ENCODE measurements around the gene NKAIN2. TPM values are rescaled to one million over a fixed set of nuclear protein-coding genes. Genes with fewer than 3 reads are reported as not detected.

The NKAIN2 gene
- polyA plus RNA-seq, 1 of the 3 experiments (the other 2 are of a cell fraction) = not detected

DNA sequence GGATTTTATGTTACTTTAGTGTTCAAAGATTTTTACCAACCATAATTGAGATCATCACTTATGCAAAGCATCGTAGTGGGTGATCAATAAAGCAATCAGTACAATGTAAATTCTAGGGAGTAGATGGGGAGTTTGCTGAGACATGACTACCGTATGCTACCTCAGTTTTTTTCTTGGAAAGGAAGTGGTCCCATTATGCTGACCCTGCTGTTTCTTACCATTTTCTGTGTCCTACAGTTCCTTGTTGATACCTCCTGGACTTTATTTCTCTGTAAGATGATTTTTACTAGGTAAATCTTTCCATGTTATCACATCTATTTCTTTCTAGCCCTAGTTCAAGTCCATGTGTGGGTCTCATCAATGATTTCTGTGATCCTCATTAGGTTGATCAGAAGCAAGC is 19.3 kb upstream of the NKAIN2 start:
- Histone ChIP-seq H3K4me1 (ENCODE audit: control insufficient read depth in 1 of 2, insufficient read depth in 2 of 2, low read depth in 1 of 2, low read length in 1 of 2) (no peaks in the 10 kb centered on the region), H3K79me2 (ENCODE audit: insufficient read depth) (no peaks in the 10 kb centered on the region), H2AFZ (ENCODE audit: low read depth) (no peak overlapping the region), H4K20me1 (ENCODE audit: insufficient read depth) (no peaks in the 10 kb centered on the region), H3K36me3 (replicated peaks in 1 of 2; ENCODE audit: control insufficient read depth in 1 of 2, insufficient read depth in 2 of 2, low read length in 1 of 2) (no peaks in the 10 kb centered on the region), H3K27me3 (ENCODE audit: insufficient read depth) (no peaks in the 10 kb centered on the region; the same call in 1 of the 2 replicates), H3K9me3 (no peaks in the 10 kb centered on the region), H3K27ac (ENCODE audit: low read depth in 2 of 2, low read length in 1 of 2) (no peak overlapping the region), H3K4me3 (ENCODE audit: low read depth in 2 of 2, low read length in 1 of 2) (no peak overlapping the region), H3K9me2 (no peaks in the 10 kb centered on the region), H3F3A (replicated peaks; ENCODE audit: insufficient read depth) (no peaks in the 10 kb centered on the region), H3K9ac (no peak overlapping the region), H3K4me2 (no peak overlapping the region)
- WGBS (ENCODE audit: low lambda C conversion rate) = 3% methylated on average over 2 of the region's 2 CpGs
- ChIA-PET POLR2A (no interaction called here), CTCF (interaction anchor here (1.6 kb wide), 1 partner anchor 18 kb away, joined by 6 read pairs; no protein-coding TSS in a partner anchor)
- TF ChIP-seq GABPA (IDR thresholded peaks at IDR 0.05; ENCODE audit: low read depth) = no peak
- DNase-seq = no peak

DNA sequence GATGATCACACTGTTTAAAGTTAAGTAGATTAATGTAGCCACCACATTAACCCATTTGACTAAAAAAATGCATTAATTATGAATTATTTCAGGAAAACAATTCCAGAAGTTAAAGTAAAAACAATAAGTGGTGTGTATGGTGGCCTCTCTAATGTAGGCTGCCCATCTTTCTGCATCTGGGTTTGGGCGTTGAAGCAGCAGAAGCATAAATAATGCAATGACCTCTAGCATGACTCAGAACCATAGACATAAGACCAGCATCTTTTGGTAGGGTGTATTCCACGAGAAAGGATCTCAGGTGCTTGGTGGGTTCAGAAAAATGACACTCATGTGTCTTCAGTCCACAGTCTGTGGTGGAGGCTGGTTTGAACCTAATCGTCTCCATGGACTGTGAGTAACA is 18.6 kb upstream of the NKAIN2 start:
- no peak overlapping the region for H3K4me3 ChIP-seq (ENCODE audit: low read depth in 2 of 2, low read length in 1 of 2)

More for the DNA sequence above, 18.6 kb upstream of the NKAIN2 start:
- POLR2A ChIA-PET = no interaction called here
- no peak overlapping the region for H3K27ac ChIP-seq (ENCODE audit: low read depth in 2 of 2, low read length in 1 of 2)
- no peaks in the 10 kb centered on the region for H3K36me3 ChIP-seq (replicated peaks in 1 of 2; ENCODE audit: control insufficient read depth in 1 of 2, insufficient read depth in 2 of 2, low read length in 1 of 2)
- no peak overlapping the region for H3K9ac ChIP-seq
- no peaks in the 10 kb centered on the region for H3F3A ChIP-seq (replicated peaks; ENCODE audit: insufficient read depth)
- H3K4me1 ChIP-seq (ENCODE audit: control insufficient read depth in 1 of 2, insufficient read depth in 2 of 2, low read depth in 1 of 2, low read length in 1 of 2) = no peaks in the 10 kb centered on the region
- WGBS (ENCODE audit: low lambda C conversion rate) = 0% methylated on average over 3 of the region's 3 CpGs
- CTCF ChIA-PET = no interaction called here
- no peaks in the 10 kb centered on the region for H3K9me3 ChIP-seq
- H3K27me3 ChIP-seq (ENCODE audit: insufficient read depth) = no peaks in the 10 kb centered on the region; the same call in 1 of the 2 replicates
- no peak for DNase-seq
- no peaks in the 10 kb centered on the region for H3K79me2 ChIP-seq (ENCODE audit: insufficient read depth)
- H3K4me2 ChIP-seq = no peak overlapping the region
- no peaks in the 10 kb centered on the region for H4K20me1 ChIP-seq (ENCODE audit: insufficient read depth)
- no peak overlapping the region for H2AFZ ChIP-seq (ENCODE audit: low read depth)
- no peak for TF ChIP-seq RFX5 (IDR thresholded peaks at IDR 0.05; ENCODE audit: low read length)
- TF ChIP-seq, protein P1, sequence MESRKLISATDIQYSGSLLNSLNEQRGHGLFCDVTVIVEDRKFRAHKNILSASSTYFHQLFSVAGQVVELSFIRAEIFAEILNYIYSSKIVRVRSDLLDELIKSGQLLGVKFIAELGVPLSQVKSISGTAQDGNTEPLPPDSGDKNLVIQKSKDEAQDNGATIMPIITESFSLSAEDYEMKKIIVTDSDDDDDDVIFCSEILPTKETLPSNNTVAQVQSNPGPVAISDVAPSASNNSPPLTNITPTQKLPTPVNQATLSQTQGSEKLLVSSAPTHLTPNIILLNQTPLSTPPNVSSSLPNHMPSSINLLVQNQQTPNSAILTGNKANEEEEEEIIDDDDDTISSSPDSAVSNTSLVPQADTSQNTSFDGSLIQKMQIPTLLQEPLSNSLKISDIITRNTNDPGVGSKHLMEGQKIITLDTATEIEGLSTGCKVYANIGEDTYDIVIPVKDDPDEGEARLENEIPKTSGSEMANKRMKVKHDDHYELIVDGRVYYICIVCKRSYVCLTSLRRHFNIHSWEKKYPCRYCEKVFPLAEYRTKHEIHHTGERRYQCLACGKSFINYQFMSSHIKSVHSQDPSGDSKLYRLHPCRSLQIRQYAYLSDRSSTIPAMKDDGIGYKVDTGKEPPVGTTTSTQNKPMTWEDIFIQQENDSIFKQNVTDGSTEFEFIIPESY (IDR thresholded peaks at IDR 0.05; ENCODE audit: borderline replicate concordance, low read depth) = no peak
- no peak for TF ChIP-seq EZH2phosphoT487 (IDR thresholded peaks at IDR 0.05; ENCODE audit: borderline replicate concordance, low read depth)
- TF ChIP-seq EP300 (IDR thresholded peaks at IDR 0.05; ENCODE audit: borderline replicate concordance in 1 of 2, low read depth in 1 of 2, low read length in 1 of 2) = no peak
- TF ChIP-seq, protein P2, sequence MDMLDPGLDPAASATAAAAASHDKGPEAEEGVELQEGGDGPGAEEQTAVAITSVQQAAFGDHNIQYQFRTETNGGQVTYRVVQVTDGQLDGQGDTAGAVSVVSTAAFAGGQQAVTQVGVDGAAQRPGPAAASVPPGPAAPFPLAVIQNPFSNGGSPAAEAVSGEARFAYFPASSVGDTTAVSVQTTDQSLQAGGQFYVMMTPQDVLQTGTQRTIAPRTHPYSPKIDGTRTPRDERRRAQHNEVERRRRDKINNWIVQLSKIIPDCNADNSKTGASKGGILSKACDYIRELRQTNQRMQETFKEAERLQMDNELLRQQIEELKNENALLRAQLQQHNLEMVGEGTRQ (IDR thresholded peaks at IDR 0.05; ENCODE audit: borderline replicate concordance, low read depth, low read length) = no peak
- no peak for TF ChIP-seq TCF12 (IDR thresholded peaks at IDR 0.05)
- TF ChIP-seq GATA2 (CRISPR knock-in tag; IDR thresholded peaks at IDR 0.05) = no peak
- no peak for TF ChIP-seq SIN3A (IDR thresholded peaks at IDR 0.05; ENCODE audit: borderline replicate concordance, low read depth, low read length)
- no peak for TF ChIP-seq RAD21 (IDR thresholded peaks at IDR 0.05; ENCODE audit: low read length)
- TF ChIP-seq YY1 (IDR thresholded peaks at IDR 0.05; ENCODE audit: low read depth) = no peak
- TF ChIP-seq RCOR1 (IDR thresholded peaks at IDR 0.05; ENCODE audit: low read length) = no peak
- TF ChIP-seq, protein P3, sequence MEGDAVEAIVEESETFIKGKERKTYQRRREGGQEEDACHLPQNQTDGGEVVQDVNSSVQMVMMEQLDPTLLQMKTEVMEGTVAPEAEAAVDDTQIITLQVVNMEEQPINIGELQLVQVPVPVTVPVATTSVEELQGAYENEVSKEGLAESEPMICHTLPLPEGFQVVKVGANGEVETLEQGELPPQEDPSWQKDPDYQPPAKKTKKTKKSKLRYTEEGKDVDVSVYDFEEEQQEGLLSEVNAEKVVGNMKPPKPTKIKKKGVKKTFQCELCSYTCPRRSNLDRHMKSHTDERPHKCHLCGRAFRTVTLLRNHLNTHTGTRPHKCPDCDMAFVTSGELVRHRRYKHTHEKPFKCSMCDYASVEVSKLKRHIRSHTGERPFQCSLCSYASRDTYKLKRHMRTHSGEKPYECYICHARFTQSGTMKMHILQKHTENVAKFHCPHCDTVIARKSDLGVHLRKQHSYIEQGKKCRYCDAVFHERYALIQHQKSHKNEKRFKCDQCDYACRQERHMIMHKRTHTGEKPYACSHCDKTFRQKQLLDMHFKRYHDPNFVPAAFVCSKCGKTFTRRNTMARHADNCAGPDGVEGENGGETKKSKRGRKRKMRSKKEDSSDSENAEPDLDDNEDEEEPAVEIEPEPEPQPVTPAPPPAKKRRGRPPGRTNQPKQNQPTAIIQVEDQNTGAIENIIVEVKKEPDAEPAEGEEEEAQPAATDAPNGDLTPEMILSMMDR (IDR thresholded peaks at IDR 0.05) = no peak
- no peak for TF ChIP-seq CHD2 (IDR thresholded peaks at IDR 0.05; ENCODE audit: low read length, partially characterized antibody)
- TF ChIP-seq, protein P4, sequence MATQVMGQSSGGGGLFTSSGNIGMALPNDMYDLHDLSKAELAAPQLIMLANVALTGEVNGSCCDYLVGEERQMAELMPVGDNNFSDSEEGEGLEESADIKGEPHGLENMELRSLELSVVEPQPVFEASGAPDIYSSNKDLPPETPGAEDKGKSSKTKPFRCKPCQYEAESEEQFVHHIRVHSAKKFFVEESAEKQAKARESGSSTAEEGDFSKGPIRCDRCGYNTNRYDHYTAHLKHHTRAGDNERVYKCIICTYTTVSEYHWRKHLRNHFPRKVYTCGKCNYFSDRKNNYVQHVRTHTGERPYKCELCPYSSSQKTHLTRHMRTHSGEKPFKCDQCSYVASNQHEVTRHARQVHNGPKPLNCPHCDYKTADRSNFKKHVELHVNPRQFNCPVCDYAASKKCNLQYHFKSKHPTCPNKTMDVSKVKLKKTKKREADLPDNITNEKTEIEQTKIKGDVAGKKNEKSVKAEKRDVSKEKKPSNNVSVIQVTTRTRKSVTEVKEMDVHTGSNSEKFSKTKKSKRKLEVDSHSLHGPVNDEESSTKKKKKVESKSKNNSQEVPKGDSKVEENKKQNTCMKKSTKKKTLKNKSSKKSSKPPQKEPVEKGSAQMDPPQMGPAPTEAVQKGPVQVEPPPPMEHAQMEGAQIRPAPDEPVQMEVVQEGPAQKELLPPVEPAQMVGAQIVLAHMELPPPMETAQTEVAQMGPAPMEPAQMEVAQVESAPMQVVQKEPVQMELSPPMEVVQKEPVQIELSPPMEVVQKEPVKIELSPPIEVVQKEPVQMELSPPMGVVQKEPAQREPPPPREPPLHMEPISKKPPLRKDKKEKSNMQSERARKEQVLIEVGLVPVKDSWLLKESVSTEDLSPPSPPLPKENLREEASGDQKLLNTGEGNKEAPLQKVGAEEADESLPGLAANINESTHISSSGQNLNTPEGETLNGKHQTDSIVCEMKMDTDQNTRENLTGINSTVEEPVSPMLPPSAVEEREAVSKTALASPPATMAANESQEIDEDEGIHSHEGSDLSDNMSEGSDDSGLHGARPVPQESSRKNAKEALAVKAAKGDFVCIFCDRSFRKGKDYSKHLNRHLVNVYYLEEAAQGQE (IDR thresholded peaks at IDR 0.05; ENCODE audit: low read depth, low read length) = no peak
- no peak for TF ChIP-seq FOXJ3 (CRISPR knock-in tag; IDR thresholded peaks at IDR 0.05)
- H3K9me2 ChIP-seq = no peaks in the 10 kb centered on the region

Measured in SK-N-SH (cell line).